Progenitor cell of endocrine pancreas (in vitro differentiated cells): ENCODE results near the gene TMEM164. TPM values are rescaled to one million over a fixed set of nuclear protein-coding genes. Genes with fewer than 3 reads are reported as not detected.

Source experiments
- DNase-seq: peaks from one replicate; pipeline ENCODE4 v3.0.0; 2021; ENCODE audit warnings: low spot score; ENCODE audit not compliant: unreplicated experiment
- H3K27ac Mint-ChIP-seq: 2 replicates; pipeline ENCODE4 v1.8.0; 2021; ENCODE audit warnings: mild to moderate bottlenecking, moderate library complexity, mixed read lengths
- H3K27me3 Mint-ChIP-seq: 2 replicates; pipeline ENCODE4 v1.8.0; 2021; ENCODE audit warnings: mixed read lengths
- H3K36me3 Mint-ChIP-seq: 2 replicates; pipeline ENCODE4 v1.8.0; 2022; ENCODE audit warnings: mixed read lengths; ENCODE audit not compliant: insufficient read depth
- H3K4me1 Mint-ChIP-seq: 2 replicates; pipeline ENCODE4 v1.8.0; 2021; ENCODE audit warnings: low read depth, mixed read lengths
- H3K4me3 Mint-ChIP-seq: 2 replicates; pipeline ENCODE4 v1.8.0; 2021; ENCODE audit warnings: low read depth, mild to moderate bottlenecking, moderate library complexity, mixed read lengths
- H3K9me3 Mint-ChIP-seq: 2 replicates; pipeline ENCODE4 v1.8.0; 2021; ENCODE audit warnings: low read depth, mixed read lengths
- total RNA-seq: library from RNA; stranded (reverse); gene quantifications from 2 replicates; pipeline ENCODE4 v1.2.1, GENCODE V29; 2021
- TF ChIP-seq, protein P1 (sequence below): fragments of 200-600 bp; sonication (generic); IDR thresholded peaks from one replicate; pipeline ENCODE4 v1.5.0; 2021; ENCODE audit warnings: antibody characterized with exemption, mild to moderate bottlenecking; ENCODE audit not compliant: unreplicated experiment

The TMEM164 gene
- total RNA-seq, 1 donor from 2014 or later, result 109 TPM

DNA sequence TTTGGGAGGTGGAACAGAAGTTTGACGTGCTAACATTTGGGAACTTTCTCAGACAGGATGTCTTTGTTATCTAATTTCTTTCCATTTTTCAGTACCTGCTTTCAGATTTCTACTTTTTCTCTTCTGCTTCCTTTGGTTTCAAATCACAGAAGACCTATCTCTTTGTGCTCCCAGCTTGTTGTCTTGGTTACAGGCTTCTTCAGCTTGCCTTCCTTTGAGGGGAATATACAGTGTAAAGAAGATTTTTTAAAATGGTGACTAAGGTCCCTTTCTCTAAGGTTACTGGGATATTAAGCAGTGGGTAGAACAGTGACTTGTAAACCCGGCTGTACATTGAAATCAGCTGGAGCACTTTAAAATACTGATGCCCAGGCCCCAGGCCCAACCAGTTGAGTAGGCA is 48.0 kb downstream of the TMEM164 start:
- H3K27ac Mint-ChIP-seq, result no peak overlapping the region

DNA sequence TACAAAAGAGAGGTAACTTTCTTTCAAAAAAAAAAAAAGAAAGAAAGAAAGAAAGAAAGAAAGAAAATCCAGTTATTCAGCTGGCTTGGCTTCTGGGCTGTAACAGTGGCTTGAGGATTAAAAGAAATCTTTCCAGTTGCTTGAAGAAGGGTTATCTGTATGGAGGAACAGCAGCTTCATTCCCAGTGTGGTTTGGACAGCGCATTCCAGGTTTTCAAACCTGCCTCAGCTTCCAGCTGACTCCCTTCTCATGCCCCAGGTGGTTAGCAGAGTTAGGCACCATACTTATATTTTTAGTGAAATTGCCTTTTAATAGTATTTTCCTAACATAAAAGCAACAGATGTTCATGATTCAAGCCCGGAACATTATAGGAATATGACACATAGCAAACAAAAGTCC is 48.6 kb downstream of the TMEM164 start:
- H3K36me3 Mint-ChIP-seq, result peaks cover 24% of the 10 kb centered on the region
- no peak for DNase-seq
- H3K27ac Mint-ChIP-seq, result peak overlapping the region; percentile 33
- no peak overlapping the region for H3K4me3 Mint-ChIP-seq
- H3K4me1 Mint-ChIP-seq, result peaks cover 32% of the 10 kb centered on the region
- TF ChIP-seq, protein P1, sequence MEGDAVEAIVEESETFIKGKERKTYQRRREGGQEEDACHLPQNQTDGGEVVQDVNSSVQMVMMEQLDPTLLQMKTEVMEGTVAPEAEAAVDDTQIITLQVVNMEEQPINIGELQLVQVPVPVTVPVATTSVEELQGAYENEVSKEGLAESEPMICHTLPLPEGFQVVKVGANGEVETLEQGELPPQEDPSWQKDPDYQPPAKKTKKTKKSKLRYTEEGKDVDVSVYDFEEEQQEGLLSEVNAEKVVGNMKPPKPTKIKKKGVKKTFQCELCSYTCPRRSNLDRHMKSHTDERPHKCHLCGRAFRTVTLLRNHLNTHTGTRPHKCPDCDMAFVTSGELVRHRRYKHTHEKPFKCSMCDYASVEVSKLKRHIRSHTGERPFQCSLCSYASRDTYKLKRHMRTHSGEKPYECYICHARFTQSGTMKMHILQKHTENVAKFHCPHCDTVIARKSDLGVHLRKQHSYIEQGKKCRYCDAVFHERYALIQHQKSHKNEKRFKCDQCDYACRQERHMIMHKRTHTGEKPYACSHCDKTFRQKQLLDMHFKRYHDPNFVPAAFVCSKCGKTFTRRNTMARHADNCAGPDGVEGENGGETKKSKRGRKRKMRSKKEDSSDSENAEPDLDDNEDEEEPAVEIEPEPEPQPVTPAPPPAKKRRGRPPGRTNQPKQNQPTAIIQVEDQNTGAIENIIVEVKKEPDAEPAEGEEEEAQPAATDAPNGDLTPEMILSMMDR, result no peak
- no peaks in the 10 kb centered on the region for H3K27me3 Mint-ChIP-seq
- H3K9me3 Mint-ChIP-seq, result no peaks in the 10 kb centered on the region

More for the DNA sequence above, 48.0 kb downstream of the TMEM164 start:
- TF ChIP-seq, protein P1, result no peak
- Mint-ChIP-seq H3K36me3 (peaks cover 24% of the 10 kb centered on the region), H3K4me3 (no peak overlapping the region), H3K4me1 (peaks cover 39% of the 10 kb centered on the region), H3K9me3 (no peaks in the 10 kb centered on the region), H3K27me3 (no peaks in the 10 kb centered on the region)
- no peak for DNase-seq

DNA sequence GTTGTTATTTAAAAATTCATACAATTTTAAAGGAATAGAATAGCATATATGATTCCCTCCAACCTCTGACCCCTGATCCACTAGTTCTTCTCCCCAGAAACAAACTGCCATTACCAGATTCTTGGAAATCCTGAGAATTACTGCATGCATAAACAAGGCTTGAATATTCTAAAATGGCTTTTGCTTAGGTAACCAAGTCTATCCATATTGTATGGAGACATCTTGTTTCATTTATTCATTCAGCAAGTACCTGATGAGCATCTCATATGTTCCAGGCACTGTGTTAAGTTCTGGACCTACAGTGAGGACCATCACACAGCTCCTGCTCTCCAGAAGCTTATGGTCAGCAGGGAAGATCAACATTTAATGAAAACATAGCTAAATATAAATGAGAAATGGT is 49.4 kb downstream of the TMEM164 start:
- H3K27me3 Mint-ChIP-seq, result no peaks in the 10 kb centered on the region
- H3K9me3 Mint-ChIP-seq, result no peaks in the 10 kb centered on the region
- DNase-seq, result no peak
- peaks cover 25% of the 10 kb centered on the region for H3K4me1 Mint-ChIP-seq
- no peak overlapping the region for H3K4me3 Mint-ChIP-seq
- TF ChIP-seq, protein P1, result no peak
- H3K27ac Mint-ChIP-seq, result no peak overlapping the region
- peaks cover 24% of the 10 kb centered on the region for H3K36me3 Mint-ChIP-seq

DNA sequence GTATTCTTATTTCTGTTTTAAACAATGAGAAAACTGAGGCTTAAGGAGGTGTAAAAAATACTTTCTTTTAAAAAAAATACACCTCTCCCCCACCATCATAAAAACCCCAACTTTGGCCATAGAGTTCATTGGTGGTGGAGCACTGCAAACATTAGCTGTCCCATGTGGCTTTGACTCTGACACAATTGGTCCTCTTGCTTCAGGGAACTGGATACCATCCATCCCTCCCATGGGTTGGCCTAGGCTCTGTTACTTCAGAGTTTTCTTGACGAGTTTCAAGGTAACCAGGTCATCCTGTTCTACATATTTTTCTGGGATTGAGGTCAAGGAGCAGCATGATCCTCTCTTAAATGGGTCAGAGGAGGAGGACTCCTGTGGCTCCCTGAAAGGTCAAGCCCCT is 50.5 kb downstream of the TMEM164 start:
- no peak for DNase-seq
- Mint-ChIP-seq H3K27ac (no peak overlapping the region), H3K27me3 (no peaks in the 10 kb centered on the region), H3K36me3 (peaks cover 24% of the 10 kb centered on the region), H3K4me3 (no peak overlapping the region), H3K4me1 (peaks cover 19% of the 10 kb centered on the region), H3K9me3 (no peaks in the 10 kb centered on the region)
- TF ChIP-seq, protein P1, result no peak

DNA sequence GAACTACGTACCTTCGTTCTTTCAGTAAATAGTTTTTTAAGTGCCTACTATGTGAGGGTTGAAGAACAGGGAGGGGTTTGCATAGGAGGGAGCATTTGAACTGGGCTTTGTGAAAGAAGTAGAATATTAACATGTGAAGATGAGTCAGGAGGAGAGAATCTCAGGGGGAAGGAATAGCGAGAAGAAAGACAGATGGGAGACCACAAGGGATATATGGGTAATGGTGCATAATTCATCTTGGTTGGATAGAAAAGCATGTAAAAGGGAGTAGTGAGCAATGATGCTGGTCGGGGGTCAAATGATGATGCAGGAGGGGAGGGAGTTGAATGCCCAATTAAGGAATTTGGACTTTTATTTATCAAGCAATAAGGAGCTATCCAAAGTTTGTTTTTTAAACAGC is 52.7 kb downstream of the TMEM164 start:
- Mint-ChIP-seq H3K36me3 (peaks cover 21% of the 10 kb centered on the region), H3K27ac (no peak overlapping the region), H3K9me3 (peaks cover 2% of the 10 kb centered on the region), H3K4me3 (no peak overlapping the region), H3K4me1 (peaks cover 9% of the 10 kb centered on the region), H3K27me3 (no peaks in the 10 kb centered on the region)
- TF ChIP-seq, protein P1, result no peak
- DNase-seq, result no peak
